HEK293T (cell line): ENCODE data around the gene FAM53B.

Experiments used
- BHLHE40 ChIP-seq: fragments of 450-650 bp; IDR thresholded peaks from 2 replicates; pipeline ENCODE4 v1.6.1; 2016; ENCODE audit warnings: mild to moderate bottlenecking, moderate library complexity, borderline replicate concordance
- LEF1 ChIP-seq: fragments of 450-650 bp; IDR thresholded peaks from 2 replicates; pipeline ENCODE4 v1.6.1; 2017; ENCODE audit warnings: mild to moderate bottlenecking, borderline replicate concordance
- NFRKB ChIP-seq: fragments of 450-650 bp; IDR thresholded peaks from 2 replicates; pipeline ENCODE4 v1.6.1; 2016; ENCODE audit warnings: mild to moderate bottlenecking, moderate library complexity
- SP1 ChIP-seq: fragments of 450-650 bp; IDR thresholded peaks from 2 replicates; pipeline ENCODE4 v1.6.1; 2017

- TF ChIP-seq LEF1 (no peak), NFRKB (no peak), SP1 (no peak), BHLHE40 (no peak)
Observed at GRCh38 chr10:124636271-124636995, 107.7 kb downstream of the FAM53B start.
